Endometrial microvascular endothelial cells (primary cell): ENCODE results near the gene UPK3BL2. TPM values are rescaled to one million over a fixed set of nuclear protein-coding genes. Genes with fewer than 3 reads are reported as not detected.
"Not testable (repeated sequence)": the region's sequence is repeated elsewhere in the genome, so short reads cannot be mapped to it uniquely, and the experiment has no call there.

Experiments used
- in situ Hi-C: cut with HindIII; loops from 2 replicates; pipeline ENCODE4 v1.10.0; 2017; ENCODE audit warnings: low sequenced_read_pairs, low pct_unique_long_range_greater_than_20kb; ENCODE audit errors: inconsistent ontology term
- total RNA-seq: library from RNA; depleted of rRNA; stranded (reverse); fragments of >200 nt; gene quantifications from one replicate; pipeline ENCODE4 v1.2.3, GENCODE V29; 2015; ENCODE audit errors: inconsistent ontology term

UPK3BL2 gene
- total RNA-seq, 1 donor from 2014 or later = not detected

DNA sequence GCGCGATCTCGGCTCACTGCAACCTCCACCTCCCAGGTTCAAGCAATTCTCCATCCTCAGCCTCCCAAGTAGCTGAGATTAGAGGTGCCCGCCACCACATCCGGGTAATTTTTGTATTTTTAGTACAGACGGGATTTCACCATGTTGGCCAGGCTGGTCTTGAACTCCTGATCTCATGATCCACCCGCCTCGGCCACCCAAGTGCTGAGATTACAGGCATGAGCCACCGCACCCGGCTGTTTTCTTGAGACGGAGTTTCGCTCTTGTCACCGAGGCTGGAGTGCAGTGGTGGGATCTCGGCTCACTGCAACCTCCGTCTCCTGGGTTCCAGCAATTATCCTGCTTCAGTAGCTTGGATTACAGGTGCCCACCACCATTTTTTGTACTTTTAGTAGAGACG, 45.2 kb downstream of the UPK3BL2 start:
- in situ Hi-C loops = not testable (repeated sequence)

DNA sequence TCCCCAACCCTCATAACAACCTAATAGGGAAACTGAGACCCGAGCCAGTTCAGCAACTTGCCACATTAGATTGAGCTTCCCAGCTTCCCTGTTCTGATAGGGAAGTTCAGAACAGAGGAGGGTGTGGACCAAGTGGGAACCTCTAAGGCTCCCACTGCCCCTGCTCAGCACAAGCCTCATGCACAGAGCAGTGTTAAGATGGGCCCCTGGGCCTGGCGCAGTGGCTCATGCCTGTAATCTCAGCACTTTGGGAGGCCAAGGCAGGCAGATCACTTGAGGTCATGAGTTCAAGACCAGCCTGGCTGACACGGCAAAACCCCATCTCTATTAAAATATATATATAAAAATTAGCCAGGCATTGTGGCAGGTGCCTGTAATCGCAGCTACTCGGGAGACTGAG, 46.2 kb downstream of the UPK3BL2 start:
- in situ Hi-C loops = not testable (repeated sequence)

DNA sequence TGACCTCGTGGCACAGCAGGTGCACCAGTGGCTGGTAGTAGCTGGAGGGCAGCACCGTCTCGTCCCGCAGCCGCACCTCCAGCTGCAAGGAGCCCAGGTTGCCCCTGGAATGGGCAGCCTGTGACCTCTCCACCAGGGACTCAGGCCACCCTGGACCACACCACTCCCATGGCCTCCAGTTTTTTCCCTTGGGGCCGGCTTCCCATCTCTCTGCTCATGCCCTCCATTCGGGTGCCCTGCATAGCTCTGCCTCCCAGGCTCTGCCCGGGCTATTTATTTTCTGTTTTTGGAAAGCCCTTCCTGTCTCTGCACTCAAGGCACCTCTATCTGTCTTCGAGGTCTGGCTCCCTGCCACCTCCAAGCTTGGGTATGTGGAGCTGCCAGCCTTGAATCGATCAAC, 46.6 kb downstream of the UPK3BL2 start:
- in situ Hi-C loops = not testable (repeated sequence)

DNA sequence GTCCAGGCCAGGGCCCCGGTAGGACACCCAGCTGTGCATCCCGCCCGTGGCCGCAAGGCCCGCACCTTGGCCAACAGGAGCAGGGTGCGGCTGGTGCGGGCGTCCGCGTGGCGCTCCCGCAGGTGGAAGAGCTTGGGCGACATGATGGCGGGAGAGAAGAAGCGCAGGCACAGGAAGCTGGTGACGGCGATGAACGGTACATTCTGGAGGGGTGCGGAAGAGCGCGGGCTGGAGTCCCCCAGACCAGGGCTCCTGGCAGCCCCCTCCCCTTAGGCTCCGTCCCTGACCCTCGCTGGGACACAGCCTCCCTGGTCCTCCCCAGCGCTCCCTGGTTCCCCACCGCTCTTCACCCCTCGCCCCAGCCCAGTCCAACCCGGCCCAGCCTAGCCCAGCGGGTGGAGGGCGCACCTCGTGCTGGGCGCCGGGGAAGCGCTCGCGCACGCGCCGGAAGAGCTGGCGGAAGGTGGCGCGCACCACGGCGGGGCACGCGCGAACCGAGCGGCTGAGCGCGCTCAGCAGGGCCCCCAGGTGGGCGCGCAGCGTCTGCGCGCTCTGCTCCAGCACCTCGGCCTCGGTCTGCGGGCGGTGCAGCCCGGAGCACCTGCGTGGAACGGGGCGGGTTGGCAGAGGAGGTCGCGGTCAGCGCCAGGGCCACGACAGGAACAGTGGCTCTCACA, 48.9 kb downstream of the UPK3BL2 start:
- in situ Hi-C loops = not testable (repeated sequence)

DNA sequence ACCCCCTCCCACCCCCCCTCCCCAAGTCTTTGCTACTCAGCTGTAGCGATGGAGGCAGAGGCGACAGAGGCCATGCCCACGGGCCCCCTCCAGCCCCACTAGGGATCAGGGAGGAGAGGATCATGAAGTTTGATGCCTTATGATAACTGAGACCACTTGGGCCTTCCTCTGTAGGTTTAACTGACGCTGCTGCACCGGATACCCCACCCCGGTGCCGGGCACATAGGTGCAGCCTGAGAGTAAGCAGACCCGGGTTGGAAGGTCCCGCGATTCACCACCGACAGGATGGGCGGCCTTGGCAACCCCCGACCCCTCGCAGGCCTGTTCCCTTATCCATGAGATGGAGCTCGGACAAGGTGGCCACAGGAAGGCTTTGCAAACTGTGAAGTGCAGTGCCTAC, 49.5 kb downstream of the UPK3BL2 start:
- in situ Hi-C loops = not testable (repeated sequence)

DNA sequence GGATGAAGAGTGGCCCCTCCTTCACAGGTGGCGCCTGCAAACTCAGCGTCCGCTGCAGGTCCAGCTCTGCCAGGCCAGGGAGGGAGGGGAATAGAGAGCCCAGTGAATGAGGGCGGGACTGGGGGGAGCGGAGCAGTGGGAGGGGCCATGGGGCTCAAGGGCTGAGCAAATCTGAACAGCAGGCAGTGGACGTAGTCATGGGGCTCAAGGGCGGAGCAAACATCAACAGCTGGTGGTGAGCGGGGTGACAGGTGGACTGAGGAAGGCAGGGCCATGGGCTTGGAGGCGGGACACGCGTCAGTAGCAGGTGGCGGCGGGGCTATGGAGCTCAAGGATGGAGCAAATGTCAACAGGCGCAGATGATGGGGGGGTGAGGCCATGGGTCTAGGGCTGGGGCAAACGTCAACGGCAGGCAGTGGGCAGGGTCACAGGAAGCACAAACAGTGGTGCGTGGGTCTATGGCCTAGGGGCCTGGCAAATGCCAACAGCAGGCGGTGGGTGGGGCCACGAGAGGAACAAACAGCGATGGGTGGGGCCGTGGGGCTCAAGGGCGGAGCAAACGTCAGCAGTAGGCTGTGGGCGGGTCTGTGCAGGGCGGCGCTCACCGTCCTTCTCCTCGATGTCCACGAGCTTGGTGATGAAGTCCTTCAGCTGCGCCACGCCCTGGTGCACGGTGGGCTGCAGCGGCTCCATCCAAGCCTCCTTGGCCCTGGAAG, 50.1 kb downstream of the UPK3BL2 start:
- in situ Hi-C loops = not testable (repeated sequence)

DNA sequence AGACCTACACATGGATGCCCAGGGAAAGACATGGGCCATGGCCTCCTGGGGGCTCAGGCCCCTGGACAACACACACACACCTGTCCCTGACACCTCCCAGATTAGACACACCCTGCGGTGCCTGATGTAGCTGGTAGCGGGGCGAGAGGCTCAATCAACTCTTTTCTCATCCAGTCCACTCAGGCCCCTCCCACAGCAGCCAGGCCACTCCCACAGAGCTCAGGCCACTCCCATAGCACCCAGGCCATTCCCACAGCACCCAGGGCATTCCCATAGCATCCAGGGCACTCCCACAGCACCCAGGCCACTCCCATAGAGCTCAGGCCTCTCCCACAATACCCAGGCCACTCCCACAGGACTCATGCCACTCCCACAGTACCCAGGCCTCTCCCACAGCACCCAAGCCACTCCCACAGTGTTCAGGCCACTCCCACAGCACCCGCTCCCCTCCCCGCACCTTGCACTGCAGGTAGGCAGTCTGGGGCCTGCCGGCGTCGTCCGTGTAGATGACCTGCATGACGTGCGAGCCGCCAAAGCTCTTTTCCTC, 52.9 kb downstream of the UPK3BL2 start:
- in situ Hi-C loops = not testable (repeated sequence)

Other genes starting within 250 kb of the UPK3BL2 start
- not detected for gene SPDYE6, start 187.3 kb downstream of the UPK3BL2 start, total RNA-seq
- 5.6 TPM for gene PRKRIP1, start 147.3 kb downstream of the UPK3BL2 start, total RNA-seq
- 65.0 TPM for gene ORAI2, start 110.1 kb downstream of the UPK3BL2 start, total RNA-seq
- gene ALKBH4, start 78.8 kb downstream of the UPK3BL2 start, total RNA-seq = 12.8 TPM
- 11.9 TPM for gene LRWD1, start 78.7 kb downstream of the UPK3BL2 start, total RNA-seq
- gene POLR2J, start 64.8 kb downstream of the UPK3BL2 start, total RNA-seq = 7.4 TPM
- 2.7 TPM for gene RASA4B, start 25.9 kb downstream of the UPK3BL2 start, total RNA-seq
- gene SPDYE2, start 7.5 kb upstream of the UPK3BL2 start, total RNA-seq = not detected
- 14.7 TPM for gene POLR2J3, start 28.9 kb upstream of the UPK3BL2 start, total RNA-seq
- gene RASA4, start 73.1 kb upstream of the UPK3BL2 start, total RNA-seq = 6.9 TPM
- gene UPK3BL1, start 99.1 kb upstream of the UPK3BL2 start, total RNA-seq = 38.5 TPM
- gene SPDYE2B, start 106.6 kb upstream of the UPK3BL2 start, total RNA-seq = not detected
- gene POLR2J2, start 128.0 kb upstream of the UPK3BL2 start, total RNA-seq = 2.0 TPM
- 14.2 TPM for gene FAM185A, start 205.3 kb upstream of the UPK3BL2 start, total RNA-seq